AG09319 (cell line): ENCODE results near the gene THPO.

Experiments used
- DNase-seq: peaks from one replicate; pipeline ENCODE4 v3.0.0-alpha.2; 2010; ENCODE audit warnings: low read depth; ENCODE audit errors: extremely low read depth
- TF ChIP-seq, protein P1 (sequence below): IDR thresholded peaks from 2 replicates; pipeline ENCODE4 v1.5.1; 2011; ENCODE audit warnings: low read depth, mild to moderate bottlenecking, inconsistent platforms, low read length, moderate library complexity

The THPO gene

DNA sequence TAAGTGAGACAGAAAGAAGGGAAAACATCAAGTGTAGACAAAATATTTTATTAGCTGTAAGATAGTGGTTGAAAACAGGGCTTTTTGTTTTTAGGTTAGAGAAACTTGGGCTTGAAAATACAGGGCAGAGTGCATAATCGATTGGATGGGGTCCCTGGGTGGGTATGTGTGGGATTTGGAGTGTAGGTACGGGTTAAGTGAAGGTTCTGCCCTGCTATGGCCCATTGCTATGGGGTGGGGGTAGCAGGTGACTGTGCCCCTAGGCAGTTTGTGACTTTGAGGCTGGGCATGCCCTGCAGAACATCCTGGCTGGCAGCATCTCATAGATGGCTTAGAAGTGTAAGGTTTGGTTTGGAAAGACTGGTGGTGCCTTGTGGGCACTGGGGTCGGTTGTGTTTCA lies 44.3 kb downstream of the THPO start:
- TF ChIP-seq, protein P1, sequence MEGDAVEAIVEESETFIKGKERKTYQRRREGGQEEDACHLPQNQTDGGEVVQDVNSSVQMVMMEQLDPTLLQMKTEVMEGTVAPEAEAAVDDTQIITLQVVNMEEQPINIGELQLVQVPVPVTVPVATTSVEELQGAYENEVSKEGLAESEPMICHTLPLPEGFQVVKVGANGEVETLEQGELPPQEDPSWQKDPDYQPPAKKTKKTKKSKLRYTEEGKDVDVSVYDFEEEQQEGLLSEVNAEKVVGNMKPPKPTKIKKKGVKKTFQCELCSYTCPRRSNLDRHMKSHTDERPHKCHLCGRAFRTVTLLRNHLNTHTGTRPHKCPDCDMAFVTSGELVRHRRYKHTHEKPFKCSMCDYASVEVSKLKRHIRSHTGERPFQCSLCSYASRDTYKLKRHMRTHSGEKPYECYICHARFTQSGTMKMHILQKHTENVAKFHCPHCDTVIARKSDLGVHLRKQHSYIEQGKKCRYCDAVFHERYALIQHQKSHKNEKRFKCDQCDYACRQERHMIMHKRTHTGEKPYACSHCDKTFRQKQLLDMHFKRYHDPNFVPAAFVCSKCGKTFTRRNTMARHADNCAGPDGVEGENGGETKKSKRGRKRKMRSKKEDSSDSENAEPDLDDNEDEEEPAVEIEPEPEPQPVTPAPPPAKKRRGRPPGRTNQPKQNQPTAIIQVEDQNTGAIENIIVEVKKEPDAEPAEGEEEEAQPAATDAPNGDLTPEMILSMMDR, result no peak
- no peak for DNase-seq

DNA sequence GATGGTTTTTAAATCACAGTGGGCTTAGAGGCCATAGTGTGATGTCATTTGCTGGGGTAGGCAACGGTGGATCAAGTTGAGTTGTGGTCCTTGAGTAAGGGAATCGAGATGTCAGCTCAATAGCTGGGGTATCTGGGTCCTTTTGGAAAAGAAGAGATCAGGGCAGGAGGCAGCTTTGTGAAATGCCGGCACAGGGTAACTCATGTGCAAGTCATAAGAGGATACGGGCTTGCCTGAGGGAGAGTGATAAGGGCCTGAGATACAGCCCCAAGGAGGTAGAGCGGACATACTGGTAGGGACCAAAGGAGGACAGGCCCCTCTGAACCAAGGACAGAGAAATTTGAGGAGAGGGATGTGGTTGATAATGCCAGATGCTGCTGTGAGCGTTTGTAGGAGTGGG lies 44.8 kb downstream of the THPO start:
- no peak for DNase-seq
- TF ChIP-seq, protein P1, result no peak

- TF ChIP-seq, protein P1, result no peak
- no peak for DNase-seq
Measured at GRCh38 chr3:184332370-184333090, 45.5 kb downstream of the THPO start.

DNA sequence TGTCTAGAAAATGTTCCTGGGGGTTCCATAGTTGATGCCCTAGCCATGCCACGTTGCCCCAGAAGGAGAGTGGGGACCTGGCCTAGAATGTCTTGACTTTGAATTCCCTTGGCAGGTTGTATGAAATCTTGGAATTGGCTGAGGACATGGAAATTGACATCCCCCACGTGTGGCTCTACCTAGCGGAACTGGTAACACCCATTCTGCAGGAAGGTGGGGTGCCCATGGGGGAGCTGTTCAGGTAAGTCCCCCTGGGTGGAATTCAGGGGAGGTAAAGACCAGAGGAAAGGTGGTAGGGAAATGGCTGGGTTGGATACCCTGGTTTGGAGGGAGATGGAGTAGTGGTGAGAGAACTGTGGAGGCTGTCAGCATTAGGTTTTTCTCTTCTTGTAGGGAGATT lies 49.5 kb downstream of the THPO start:
- TF ChIP-seq, protein P1, result no peak
- no peak for DNase-seq

- no peak for DNase-seq
- TF ChIP-seq, protein P1, result no peak
Measured at GRCh38 chr3:184327171-184327570, 50.8 kb downstream of the THPO start.

GRCh38 chr3:184325715-184326369 lies 52.2 kb downstream of the THPO start:
- no peak for DNase-seq
- TF ChIP-seq, protein P1, result no peak

DNA sequence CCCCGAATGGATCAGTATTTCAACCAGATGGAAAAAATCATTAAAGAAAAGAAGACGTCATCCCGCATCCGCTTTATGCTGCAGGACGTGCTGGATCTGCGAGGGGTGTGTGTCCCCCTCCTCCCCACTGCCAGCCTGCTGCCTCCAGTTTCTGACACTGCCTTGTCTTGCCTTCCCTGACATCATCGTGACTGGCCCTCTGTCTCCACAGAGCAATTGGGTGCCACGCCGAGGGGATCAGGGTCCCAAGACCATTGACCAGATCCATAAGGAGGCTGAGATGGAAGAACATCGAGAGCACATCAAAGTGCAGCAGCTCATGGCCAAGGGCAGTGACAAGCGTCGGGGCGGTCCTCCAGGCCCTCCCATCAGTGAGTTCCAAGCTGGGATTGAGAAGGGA lies 52.7 kb downstream of the THPO start:
- no peak for DNase-seq
- TF ChIP-seq, protein P1, result no peak
